GM19452 (cell line): Measurements from ENCODE around the gene SNAP47.

ENCODE experiments used
- ATAC-seq: cut with Tn5 transposase; IDR thresholded peaks from one replicate; pipeline ENCODE4 v1.9.1; 2021; ENCODE audit not compliant: unreplicated experiment

SNAP47 gene

DNA sequence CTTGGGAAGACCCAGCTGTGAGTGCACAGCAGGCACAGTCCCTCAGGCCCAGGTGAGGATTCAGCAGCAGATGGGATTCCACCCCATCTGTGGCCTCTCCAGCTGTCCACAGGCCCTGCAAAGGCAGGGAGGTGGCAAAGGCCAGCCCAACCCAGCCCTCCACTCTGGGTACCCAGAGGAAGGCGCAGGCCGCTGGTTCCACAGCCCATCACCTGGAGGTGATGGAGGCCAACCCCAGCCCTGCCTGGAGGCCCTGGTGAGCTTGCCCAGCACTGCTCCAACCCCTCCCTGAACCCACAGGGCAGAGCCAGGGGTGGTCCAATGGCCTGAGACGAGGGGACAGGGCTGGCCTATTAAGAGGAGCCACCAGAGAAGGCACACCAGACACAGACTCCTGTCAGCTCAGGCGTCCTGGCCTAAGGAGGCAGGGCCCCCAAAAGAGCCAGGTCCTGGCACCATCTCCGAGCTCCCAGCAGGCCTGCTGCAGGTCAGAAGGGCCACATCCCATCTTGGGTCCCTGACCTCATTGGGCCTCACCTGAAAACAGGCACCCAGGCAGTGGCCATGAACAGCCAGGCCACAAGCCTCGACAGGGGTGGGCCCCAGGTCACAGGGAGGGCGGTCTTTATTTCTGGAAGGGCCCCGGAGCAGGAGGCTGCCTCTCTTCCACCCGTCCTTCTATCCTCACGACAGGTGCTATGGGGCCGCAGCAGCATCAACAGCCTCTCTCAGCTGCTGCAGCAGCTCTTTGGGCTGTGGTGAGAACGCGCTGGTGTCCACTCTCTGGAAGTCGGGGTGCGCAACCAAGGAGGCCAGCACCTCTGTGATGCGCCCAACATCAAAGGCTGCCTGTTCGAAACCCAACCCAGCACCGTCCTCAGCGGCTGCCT lies 3.3 kb upstream of the SNAP47 start:
- no peak for ATAC-seq

DNA sequence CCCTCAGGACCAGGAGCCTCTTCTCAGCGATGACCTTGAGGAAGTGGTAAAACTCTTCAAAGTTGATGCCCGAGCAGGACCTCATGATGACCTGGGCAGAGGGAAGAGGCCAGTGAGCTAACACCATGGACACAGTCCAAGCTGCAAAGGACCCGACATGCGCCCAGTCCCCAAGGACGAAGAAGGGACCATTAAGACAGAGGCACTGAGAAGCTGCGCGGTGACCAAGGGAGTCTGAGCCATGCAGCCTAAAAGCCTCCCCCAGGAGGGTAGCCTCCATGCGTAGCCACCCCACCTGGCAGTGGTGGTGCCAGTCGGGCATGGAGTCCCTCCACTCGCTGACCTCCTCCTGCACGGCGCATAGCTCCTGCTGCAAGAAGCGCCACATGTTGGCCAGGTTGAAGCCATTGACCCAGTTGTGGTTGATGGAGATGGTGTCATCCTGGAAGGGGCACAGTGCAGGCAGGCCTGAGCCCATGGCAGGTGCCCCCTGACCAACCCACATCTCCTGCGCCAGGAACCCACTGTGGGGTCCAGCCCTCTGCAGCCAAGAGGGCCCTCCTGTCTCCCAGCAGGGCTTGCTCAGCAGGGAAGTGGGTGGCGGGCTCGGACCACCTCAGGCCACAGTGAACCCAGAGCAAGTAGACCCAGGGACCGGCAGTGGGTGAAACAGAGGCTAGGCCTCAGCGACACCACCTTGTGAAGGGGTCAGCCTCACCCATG lies 2.5 kb upstream of the SNAP47 start:
- ATAC-seq = no peak

DNA sequence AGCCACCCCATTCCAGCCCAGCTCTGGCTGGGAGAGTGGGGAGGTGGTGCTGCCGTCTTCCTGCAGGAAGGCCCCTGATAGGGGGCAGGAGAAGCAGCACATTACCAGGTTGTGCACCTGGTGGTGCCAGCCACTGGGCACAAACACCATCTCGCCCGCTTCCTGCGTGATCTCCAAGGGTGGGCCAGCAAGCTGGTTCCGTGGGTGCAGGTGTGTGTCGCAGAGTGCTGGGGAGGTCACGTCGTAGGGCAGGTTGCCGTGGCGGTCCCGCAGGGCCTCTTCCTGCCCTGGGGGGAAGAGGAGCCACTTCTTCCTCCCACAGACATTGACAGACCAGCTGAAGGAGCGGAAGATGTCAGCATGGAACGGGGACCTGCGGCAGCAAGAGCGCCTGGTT lies 1.9 kb upstream of the SNAP47 start:
- no peak for ATAC-seq

DNA sequence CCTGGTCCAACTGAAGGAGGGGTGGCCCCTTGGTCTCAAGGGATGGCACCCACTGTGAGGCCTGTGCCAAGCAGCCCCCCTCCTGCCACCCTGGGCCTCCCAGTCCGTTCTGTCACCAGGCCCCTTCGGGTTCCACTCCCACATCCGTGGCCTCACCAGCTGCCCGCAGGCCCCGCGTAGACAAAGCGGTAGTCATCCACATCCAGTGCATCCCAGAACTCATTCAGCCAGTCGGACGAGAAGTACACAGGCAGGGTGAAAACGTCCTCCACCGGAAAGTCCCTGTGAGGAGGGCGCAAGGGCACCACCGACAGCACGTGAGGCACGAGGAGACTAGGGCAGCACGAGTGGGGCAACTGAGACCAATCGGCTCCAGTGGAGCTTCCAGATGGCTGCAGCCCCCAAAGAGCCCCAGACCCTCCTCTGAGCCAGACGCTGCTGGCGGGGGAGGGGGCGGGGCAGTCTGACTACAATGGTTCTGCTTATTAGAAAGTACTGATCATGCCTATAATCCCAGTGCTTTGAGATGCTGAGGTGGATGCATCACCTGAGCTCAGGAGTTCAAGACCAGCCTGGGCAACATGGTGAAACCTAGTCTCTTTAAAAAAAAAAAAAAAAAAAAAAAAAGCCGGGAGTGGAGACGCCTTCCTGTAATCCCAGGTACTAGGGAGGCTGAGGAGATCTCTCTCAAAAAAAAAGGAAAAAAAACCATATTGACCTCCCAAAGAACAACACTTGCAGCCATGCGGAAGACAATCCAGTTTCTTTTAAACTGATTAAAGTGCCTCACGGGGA lies 1.3 kb upstream of the SNAP47 start:
- no peak for ATAC-seq

DNA sequence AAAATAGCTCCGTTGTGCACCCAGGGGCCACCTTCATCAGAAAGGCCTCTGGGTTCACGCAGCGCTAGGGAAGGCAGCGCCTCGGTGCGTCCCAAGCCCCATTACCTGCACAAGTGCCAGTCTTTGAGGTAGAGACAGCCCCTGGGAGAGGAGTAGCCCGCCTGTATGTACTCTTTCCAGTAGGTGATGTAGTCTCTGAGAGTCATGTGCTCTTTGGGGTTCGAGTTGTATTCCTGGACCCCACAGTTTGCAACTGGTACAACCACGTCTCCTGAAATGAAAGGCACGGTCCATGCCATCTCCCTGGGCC lies 734 bp upstream of the SNAP47 start:
- no peak for ATAC-seq

DNA sequence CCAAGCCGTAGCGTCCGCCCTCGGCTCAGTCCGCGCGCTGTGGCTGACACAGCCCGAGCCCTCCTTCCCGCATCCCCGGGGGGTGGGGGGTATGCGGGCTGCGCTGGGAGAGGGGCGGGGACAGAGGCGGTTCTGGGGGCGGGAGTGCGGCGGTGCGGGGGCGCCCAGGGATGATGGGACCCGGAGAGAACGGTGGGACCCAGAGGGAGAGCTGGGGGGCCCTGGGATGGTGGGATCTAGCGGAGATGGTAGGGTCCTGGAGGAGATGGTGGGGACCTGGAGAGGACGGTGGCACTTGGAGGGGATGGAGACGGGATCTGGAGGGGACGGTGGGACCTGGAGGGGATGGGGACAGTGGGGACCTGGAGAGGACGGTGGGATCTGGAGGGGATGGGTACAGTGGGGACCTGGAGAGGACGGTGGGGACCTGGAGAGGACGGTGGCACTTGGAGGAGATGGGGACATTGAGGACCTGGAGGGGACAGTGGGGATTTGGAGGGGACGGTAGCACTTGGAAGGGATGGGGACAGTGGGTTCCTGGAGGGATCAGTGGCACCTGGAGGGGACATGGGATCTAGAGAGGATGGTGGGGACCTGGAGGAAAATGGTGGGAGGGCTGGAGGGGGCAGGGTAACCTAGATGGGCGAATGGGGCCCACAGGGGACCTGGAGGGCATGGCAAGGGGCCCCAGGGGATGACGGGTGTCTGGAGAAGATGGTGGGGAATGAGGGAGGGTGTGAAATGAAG lies 477 bp downstream of the SNAP47 start:
- ATAC-seq = no peak

DNA sequence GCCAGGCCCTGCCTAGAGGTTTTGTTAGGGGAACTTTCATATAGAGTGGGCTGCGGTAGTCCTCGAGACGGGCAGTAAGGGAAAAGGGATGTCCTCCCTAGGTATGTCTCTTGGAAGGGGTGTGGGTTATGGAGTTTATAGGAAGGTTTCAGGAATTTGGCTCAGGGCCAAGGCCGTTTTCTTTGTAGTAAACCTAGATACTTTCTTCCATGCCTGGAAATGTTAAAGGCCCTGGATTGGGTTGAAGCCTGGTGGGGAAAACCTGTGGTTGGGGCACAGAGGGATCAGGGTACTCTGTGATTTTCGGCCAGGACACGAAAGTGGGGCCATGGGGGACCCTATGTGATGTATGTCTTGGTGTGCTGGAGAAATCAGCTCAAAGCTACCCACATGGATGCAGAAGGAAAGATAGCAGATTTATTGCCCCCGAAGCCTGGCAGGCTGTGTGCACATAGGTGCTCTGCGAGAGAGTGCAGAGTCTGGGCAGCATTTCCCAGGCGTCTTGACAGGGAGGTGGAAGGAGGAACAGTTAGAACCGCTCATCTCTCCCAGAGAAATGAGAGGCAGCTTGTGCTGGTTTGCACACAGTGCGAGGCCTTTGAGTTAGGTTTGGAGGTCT lies 1.7 kb downstream of the SNAP47 start:
- no peak for ATAC-seq

DNA sequence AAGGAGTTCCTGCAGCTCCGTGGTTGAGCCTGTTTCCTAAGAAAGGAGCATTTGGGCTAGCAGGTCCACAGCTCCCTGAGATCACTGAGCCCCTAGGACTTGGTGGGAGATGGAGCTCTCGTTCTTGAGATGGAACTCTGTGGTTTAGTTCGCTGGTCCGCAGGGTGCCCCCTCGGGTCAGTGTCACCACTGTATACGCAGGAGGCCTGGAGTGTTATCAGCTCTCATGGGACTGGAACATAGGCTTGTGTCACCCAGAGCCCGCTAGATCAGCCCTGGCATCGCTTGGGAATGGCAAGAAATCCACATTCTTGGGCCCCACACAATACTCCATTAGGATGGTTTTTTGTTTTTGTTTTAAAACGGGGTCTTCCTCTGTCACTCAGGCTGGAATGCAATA lies 3.6 kb downstream of the SNAP47 start:
- ATAC-seq = no peak

DNA sequence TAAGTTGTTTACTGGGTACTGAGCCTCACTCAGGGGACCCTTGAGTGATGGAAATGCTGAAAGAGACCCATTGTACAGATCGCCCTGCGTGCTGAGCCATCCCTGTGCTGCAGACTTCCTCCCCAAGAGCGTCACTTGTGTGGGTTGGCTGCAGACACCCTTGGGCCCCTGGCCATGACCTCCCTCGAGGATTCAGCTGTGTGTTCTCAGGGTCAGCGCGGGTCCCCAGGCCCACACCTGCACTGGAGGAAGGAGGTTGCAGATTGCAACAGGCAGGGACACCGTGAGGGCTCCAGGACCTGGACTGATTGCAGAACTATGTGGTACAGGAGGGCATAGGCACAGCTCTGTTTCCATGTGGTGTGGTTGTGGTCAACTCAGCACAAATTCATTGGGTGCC lies 4.4 kb downstream of the SNAP47 start:
- ATAC-seq = no peak

DNA sequence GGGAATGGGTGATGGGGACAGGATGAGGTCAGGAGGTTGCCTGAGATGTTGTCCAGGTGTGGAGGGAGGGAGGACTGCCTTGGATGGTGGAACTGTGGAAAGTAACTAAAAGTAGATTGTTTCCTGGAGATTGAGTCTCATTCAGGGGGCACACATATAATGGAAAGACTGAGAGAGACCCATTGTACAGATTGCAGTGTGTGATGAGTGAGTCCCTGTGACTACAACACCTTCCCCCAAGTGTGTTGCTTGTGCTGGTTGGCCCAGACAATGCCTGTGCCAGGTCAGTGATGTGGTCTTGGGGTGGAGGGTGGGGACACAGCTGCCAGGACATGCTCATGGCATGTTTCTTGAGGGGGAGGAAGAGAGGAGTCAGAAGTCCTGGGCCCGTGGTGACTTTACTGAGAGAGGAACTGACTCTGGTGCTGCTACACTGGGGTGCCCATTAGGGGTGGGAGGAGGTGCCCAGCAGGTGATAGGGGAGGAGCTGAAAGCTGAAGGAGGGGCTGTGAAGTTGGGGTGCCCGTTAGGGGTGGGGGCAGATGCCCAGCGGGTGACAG lies 5.2 kb downstream of the SNAP47 start:
- no peak for ATAC-seq

DNA sequence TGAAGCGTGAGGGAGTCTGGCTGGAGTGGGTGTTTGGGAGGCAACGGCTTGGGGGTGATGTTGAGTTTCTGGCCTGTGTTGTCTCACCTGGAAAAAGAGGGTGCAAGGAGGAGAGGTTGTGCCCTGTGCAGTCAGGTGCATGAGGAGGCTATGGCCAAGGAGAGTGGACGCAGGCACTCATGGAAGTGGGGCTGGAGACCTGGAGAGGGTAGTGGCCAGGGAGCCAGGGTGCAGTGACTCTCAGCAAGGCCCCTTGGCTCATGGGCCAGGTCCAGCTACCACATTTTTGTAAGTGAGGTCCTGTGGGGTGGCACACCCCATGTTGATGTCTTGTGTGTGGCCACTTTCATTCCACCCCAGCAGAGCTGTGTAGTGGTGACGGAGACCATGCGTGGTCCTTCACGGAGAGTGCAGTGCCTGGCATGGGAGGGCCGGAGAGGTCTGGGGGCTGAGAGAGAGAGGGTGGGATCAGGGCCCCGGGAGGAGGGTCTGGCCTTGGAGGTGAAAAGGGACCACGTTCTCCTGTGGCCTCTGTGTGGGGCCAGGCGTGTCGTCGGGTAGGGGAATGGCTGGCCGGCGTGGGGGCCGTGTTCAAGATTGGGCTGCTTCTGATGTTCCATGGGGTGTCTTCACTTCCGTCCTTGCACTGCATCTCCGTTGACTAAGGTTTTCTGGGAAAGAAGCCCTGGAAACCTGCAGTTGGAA lies 6.1 kb downstream of the SNAP47 start:
- no peak for ATAC-seq

DNA sequence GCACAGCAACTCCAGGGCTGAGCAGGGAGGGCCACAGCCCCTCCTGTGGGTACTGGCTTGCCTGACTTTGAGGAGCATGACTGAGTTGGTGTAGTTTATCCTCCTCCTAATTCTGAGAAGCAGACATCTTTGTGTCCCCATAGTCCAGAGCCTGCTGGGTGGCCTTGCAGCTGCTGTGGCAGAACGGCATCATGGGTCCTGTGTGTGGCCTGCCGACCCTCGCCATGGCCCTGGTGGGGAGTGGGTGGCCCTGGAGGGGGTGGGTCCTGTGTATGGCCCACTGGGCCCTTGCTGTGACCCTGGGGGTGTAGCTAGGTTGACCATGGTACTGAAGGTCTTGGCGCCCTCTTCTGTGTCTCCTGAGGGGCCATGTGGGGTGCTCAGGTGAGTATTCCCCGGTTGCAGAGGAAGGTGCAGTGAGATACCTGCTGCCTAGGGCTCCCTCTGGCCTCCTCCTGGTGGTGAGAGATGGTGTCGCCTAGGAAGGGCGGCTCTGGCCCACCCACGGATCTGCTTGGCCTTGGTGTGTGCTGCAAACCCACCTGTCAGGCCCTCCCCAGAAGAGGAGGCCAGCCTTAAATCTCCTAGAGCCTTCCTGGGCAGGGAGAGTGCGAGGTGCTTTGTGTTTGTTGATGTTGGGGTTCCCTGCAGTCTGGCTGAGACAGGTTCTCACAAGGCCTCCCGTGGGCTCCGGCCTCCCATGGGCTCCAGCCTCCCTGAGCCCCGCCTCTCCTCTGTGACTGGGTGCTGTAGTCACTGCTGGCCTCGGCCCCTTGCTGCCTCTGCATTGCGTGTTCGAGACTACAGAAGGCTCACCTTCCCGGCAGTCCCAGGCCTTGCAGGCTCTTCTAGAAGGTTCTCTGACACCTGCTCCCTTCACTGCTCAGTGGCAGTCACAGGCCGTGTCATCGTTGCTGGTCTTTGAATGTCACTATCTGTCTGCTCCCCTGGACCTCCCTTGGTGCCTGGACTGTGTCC lies 7.8 kb downstream of the SNAP47 start:
- no peak for ATAC-seq

DNA sequence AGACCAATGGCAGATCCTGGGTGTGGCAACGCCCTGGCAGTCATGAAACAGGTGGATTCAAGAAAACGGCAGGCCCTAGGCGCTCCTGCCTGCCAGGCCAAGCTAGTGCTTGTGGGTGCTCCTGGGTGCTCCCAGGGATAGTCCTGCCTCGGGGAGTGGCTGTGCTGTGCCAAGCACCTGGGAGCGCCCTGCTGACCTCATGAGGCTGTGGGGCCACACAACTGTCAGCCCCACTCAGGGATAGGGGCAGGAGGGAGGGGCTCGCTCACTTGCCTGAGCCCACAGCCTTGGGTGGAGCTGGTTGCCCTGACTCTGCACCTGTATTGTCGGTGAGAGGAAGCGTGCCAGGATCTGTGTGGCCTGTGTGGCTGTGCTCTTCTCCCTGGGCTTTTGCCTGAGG lies 9.4 kb downstream of the SNAP47 start:
- no peak for ATAC-seq

DNA sequence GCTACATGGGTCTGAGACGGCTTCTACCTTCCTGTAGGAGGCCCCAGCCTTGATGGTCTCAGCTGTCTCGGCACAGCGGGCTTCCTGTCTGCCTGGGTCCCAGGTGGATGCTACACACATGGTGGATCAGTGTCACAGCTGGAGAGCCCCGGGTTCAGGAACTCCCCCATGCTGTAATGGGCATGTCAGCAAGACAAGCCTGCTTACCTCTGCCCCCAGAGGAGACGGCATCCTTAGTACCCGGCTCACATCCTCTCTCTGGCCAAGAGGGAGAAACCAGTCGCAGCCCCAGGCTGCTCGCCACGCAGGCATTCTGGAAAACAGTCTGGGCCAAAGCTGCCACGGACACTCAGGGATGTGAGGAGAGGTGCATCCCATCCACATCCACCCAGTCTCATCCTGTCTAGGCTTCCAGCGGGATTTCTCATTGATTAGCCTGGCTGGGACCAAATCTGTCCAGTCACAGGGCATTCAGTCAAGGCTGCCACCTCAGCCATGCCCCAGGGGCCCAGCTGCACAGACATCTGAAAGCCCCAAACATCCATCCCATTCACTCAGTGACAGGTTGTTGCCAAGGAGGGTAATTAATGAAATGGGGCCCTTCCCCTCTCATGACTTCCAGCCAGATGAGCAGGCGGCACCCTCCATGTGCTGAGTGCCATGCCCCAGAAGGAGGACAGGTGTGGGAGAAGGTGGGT lies 10.5 kb downstream of the SNAP47 start:
- ATAC-seq = no peak

DNA sequence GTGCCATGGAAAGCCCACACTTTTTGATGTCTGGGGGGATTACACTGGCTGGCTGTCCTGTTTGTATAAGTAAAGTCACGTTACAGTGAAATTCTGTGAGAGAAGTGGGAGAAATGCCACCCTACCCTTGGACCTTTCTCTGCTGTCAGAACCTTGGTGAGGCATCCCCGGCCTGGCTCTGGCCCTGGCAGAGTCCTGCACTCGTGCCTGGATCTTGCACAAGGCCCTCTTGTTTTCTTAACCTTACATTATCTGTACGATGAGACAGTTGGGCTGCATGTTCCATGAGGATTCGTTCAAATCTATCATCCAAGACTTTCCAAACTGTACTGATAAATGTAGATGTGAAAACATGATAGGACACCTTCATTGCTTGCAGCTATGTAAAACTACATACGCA lies 11.4 kb downstream of the SNAP47 start:
- ATAC-seq = no peak

DNA sequence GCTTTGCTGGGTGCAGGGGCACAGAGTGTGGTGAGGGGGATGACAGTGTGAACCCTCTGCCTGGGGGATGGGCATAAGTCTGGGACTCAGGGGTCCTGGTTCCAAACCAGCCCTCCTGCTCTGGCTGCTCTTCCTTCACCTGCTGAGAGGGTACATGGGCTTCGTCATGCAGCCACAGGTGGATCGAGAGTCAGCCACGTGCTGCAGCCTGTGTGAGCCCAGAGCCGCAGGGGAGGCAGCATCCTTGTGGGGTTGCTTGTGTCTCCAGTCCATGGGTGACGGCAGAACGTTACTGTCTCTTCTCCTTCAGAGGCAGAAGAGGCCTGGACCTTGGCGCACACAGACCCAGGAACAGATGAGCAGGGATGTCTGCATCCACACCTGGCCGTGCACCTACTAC lies 12.1 kb downstream of the SNAP47 start:
- ATAC-seq = no peak

DNA sequence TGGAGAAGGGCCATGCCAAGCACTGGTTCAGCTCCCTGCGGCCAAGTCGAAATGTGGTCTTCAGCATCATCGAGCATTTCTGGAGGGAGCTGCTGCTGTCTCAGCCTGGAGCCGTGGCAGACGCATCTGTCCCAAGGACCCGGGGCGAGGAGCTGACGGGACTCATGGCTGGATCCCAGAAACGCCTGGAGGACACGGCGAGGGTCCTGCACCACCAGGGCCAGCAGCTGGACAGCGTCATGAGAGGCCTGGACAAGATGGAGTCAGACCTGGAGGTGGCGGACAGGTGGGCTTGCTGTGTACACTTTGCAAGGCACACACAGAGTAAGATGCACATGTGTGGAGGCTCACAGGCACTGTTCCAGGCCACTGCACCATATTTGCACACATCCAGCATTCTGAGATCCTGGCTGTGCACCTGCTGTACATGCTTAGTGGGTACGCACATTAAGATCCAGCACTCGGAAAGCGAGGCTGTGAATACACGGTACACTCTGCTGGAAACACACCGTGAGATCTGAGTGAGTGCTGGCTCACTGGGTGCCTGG lies 12.8 kb downstream of the SNAP47 start:
- no peak for ATAC-seq
